ENCODE measurements around the gene SMU1.
"Not testable (repeated sequence)": the region's sequence is repeated elsewhere in the genome, so short reads cannot be mapped to it uniquely, and the experiment has no call there.

Gene SMU1

GRCh38 chr9:33014665-33015014, 61.8 kb downstream of the SMU1 start:
- no peak for DNase-seq (ENCODE audit: low read depth in 2 of 2, low spot score in 1 of 2)

DNA sequence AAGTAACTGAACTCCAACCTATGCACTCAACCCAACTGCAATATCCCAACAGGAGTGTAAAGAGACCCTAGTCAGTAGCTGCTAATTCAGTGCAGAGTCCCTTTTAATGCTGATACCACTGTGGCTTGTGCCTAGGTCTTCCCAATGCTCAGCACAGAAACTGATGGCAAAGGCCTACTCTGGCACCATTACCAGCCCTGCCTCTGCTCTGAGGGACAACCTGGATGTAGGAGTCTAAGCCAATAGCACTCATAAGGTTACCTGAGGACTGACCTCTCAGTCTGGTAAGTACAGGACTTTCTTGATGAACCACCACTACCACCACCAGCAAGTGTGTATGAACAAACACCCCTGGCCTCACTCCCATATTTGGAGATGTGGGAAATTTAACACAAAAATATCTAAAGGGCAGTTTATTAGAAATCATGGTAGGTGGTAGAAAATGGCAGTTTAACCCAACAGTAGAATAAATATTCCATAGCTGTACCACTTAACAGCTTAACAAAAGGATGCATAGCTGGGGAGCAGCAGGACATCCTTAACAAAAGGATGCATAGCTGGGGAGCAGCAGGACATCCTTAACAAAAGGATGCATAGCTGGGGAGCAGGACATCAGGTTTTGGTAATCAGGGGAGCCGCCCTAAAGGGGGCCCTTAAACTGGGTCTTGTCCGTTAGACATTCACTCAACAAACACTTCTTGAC, 62.4 kb downstream of the SMU1 start:
- no peak for DNase-seq (ENCODE audit: low read depth in 2 of 2, low spot score in 1 of 2)

DNA sequence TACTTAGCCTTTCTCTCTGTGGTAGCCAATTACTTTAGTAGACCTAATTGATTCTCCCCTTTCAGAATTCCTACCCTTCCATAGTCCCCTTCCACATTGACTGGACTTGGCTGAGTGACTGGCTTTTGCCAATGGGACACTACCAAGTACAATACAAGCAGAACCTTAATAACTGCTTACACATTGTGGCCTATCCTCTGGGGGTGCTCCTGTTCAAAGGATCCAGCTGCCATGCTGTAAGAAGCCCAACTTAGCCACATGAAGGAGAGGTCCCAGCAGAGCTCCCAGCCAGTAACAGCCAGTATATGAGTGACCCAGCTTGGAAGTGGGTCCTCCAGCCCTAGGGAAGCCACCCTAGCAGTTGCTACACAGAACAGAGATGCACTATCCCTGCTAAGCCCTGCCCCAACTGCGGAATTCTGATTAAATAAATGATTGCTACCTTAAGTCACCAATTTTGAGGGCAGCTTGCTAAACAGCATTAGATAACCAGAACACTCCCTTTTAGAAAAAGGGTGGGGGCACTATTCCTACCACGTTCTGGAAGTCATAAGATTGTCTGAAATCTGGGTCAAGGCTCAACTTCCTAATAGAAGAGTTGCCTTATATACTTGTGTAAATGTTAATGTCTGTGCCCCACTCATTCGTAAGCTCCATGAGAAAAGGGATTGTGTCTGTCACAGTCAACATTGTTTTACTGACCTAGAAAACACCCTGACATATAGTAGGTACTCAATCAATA, 64.0 kb downstream of the SMU1 start:
- no peak for DNase-seq (ENCODE audit: low read depth in 2 of 2, low spot score in 1 of 2)

GRCh38 chr9:33011831-33012230, 64.6 kb downstream of the SMU1 start:
- no peak for DNase-seq (ENCODE audit: low read depth in 2 of 2, low spot score in 1 of 2)

- no peak for DNase-seq (ENCODE audit: low read depth in 2 of 2, low spot score in 1 of 2)
Observed at GRCh38 chr9:33007755-33008154, 68.7 kb downstream of the SMU1 start.

DNA sequence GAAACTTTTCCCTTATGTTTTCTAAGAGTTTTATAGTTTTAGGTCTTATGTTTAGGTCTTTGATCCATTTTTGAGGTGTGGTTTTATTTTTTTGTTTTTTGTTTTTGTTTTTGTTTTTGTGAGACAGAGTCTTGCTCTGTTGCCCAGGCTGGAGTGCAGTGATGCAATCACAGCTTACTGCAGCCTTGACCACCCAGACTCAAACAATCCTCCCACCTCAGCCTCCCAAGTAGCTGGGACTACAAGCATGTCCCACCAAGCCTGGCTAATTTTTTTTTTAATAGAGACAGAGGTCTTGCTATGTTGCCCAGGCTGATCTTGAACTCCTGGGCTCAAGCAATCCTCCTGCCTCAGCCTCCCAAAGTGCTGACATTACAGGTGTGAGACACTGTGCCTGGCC, 71.1 kb downstream of the SMU1 start:
- DNase-seq (ENCODE audit: low read depth in 2 of 2, low spot score in 1 of 2), result not testable (repeated sequence)

DNA sequence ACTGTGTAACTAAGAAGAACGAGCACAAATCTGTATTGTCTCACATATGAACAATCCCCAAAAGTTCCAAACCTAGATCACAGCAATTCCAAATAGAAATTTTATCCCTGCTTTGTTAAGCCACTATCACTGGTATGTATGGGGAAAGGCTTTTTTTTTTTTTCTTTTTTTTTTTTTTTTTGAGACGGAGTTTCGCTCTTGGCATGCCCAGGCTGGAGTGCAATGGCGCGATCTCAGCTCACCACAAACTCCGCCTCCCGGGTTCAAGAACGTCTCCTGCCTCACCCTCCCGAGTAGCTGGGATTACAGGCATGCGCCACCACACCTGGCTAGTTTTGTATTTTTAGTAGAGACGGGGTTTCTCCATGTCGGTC, 75.8 kb downstream of the SMU1 start:
- DNase-seq (ENCODE audit: low read depth in 2 of 2, low spot score in 1 of 2), result not testable (repeated sequence)

GRCh38 chr9:32992595-32993238, 83.8 kb downstream of the SMU1 start:
- DNase-seq (ENCODE audit: low read depth in 2 of 2, low spot score in 1 of 2), result no peak

- DNase-seq (ENCODE audit: low read depth in 2 of 2, low spot score in 1 of 2), result no peak
Observed at GRCh38 chr9:32991897-32992594, 84.4 kb downstream of the SMU1 start.

All from stimulated activated CD8-positive, alpha-beta memory T cell treated with anti-CD3 and anti-CD28 coated beads, Interleukin-4, amount 100 ng/mL, for 4 hours (primary cell).